Measurements from ENCODE around the gene TRIOBP.
A peak's percentile ranks its signal among the peaks of the same experiment; 100 is the strongest.

TRIOBP gene

DNA sequence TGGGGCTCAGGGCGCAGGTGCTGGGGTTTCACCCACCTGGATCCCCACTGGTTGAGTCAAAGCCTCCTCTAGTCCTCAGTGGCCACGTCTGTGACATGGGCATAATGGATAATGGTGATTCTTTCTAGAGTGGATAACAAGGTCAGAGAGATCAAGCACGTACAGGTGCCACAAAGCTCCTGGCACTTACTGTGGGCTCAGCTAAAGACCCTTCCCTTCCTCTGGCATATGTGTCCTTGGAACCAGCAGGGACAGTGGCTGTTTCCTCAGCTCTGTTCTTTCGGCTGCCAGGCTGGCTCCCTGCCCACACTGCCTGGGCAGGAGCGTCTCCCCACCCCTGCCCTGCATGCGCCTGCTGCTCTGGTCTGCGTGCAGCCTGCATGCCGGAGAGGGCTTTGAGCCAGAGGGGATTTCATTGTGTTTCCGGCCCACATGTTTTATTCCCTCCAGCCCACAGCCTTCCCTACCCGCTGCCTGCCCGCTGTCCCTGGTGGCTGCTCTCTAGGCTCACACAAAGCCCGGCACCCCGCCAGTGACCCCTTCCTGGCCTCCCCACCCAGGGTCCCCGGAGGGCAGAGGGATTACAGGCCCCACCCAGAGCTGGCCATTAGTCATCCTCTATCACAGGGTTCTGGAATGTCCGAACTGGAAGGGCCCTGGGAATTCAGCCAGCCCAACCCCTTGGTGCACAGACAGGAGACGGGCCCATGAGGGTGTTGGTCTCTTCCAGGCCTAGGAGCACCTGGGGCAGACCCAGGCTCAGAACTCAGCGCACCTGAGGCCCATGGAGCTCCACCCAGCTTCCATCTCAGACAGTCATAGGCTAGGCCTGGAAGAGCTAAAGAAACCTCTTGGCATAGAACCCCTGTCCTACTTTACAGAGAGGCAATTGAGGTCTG, 55.6 kb downstream of the TRIOBP start (continued):
- TF ChIP-seq ZNF311 (tag by site-specific recombination; IDR thresholded peaks at IDR 0.05; ENCODE audit: borderline replicate concordance): no peak
- TF ChIP-seq ZNF670 (tag by site-specific recombination; IDR thresholded peaks at IDR 0.05; ENCODE audit: low read depth): no peak
- TF ChIP-seq ZNF23 (tag by site-specific recombination; IDR thresholded peaks at IDR 0.05; ENCODE audit: borderline replicate concordance): no peak
- TF ChIP-seq ZNF777 (tag by site-specific recombination; IDR thresholded peaks at IDR 0.05; ENCODE audit: borderline replicate concordance): no peak
- TF ChIP-seq ZNF341 (tag by site-specific recombination; IDR thresholded peaks at IDR 0.05; ENCODE audit: low read depth): no peak
- no peak for TF ChIP-seq ZNF416 (tag by site-specific recombination; IDR thresholded peaks at IDR 0.05)
- TF ChIP-seq ZNF488 (tag by site-specific recombination; IDR thresholded peaks at IDR 0.05): no peak
- TF ChIP-seq, protein P1, sequence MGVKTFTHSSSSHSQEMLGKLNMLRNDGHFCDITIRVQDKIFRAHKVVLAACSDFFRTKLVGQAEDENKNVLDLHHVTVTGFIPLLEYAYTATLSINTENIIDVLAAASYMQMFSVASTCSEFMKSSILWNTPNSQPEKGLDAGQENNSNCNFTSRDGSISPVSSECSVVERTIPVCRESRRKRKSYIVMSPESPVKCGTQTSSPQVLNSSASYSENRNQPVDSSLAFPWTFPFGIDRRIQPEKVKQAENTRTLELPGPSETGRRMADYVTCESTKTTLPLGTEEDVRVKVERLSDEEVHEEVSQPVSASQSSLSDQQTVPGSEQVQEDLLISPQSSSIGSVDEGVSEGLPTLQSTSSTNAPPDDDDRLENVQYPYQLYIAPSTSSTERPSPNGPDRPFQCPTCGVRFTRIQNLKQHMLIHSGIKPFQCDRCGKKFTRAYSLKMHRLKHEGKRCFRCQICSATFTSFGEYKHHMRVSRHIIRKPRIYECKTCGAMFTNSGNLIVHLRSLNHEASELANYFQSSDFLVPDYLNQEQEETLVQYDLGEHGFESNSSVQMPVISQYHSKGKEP (tag by site-specific recombination; IDR thresholded peaks at IDR 0.05): peak; percentile 76
- no peak for TF ChIP-seq ZSCAN23 (tag by site-specific recombination; IDR thresholded peaks at IDR 0.05)
- TF ChIP-seq ZNF157 (tag by site-specific recombination; IDR thresholded peaks at IDR 0.05): no peak
- TF ChIP-seq ZNF510 (tag by site-specific recombination; IDR thresholded peaks at IDR 0.05; ENCODE audit: insufficient replicate concordance): no peak
- no peak for TF ChIP-seq HOXC10 (CRISPR knock-in tag; IDR thresholded peaks at IDR 0.05)
- no peak for TF ChIP-seq BCL11B (tag by site-specific recombination; IDR thresholded peaks at IDR 0.05; ENCODE audit: low read depth)
- no peak for TF ChIP-seq OVOL3 (tag by site-specific recombination; IDR thresholded peaks at IDR 0.05)
- no peak for TF ChIP-seq REPIN1 (tag by site-specific recombination; IDR thresholded peaks at IDR 0.05; ENCODE audit: low read depth)
- no peak for TF ChIP-seq ZNF404 (tag by site-specific recombination; IDR thresholded peaks at IDR 0.05)
- TF ChIP-seq SCRT2 (tag by site-specific recombination; IDR thresholded peaks at IDR 0.05): no peak
- TF ChIP-seq KLF1 (tag by site-specific recombination; IDR thresholded peaks at IDR 0.05): 0 out of 2 replicates have a peak, but pooled peaks have one; percentile 24
- TF ChIP-seq ZFP69B (tag by site-specific recombination; IDR thresholded peaks at IDR 0.05): no peak
- no peak for TF ChIP-seq ZNF555 (tag by site-specific recombination; conservative IDR thresholded peaks at IDR 0.05)
- TF ChIP-seq ZNF549 (tag by site-specific recombination; IDR thresholded peaks at IDR 0.05): no peak
- no peak for TF ChIP-seq ZSCAN16 (tag by site-specific recombination; IDR thresholded peaks at IDR 0.05)
- TF ChIP-seq ZNF155 (tag by site-specific recombination; IDR thresholded peaks at IDR 0.05): no peak
- no peak for TF ChIP-seq REST (tag by site-specific recombination; IDR thresholded peaks at IDR 0.05)
- TF ChIP-seq ZNF658 (tag by site-specific recombination; IDR thresholded peaks at IDR 0.05): no peak
- no peak for TF ChIP-seq ZNF266 (tag by site-specific recombination; IDR thresholded peaks at IDR 0.05; ENCODE audit: low read depth)
- 0 out of 2 replicates have a peak, but pooled peaks have one; percentile 21 for TF ChIP-seq SP7 (tag by site-specific recombination; IDR thresholded peaks at IDR 0.05)
- TF ChIP-seq RBAK (tag by site-specific recombination; IDR thresholded peaks at IDR 0.05): no peak
- no peak for TF ChIP-seq ZNF174 (tag by site-specific recombination; IDR thresholded peaks at IDR 0.05)
- TF ChIP-seq WT1 (tag by site-specific recombination; IDR thresholded peaks at IDR 0.05): no peak
- TF ChIP-seq ZFP37 (tag by site-specific recombination; IDR thresholded peaks at IDR 0.05): no peak
- TF ChIP-seq, protein P2, sequence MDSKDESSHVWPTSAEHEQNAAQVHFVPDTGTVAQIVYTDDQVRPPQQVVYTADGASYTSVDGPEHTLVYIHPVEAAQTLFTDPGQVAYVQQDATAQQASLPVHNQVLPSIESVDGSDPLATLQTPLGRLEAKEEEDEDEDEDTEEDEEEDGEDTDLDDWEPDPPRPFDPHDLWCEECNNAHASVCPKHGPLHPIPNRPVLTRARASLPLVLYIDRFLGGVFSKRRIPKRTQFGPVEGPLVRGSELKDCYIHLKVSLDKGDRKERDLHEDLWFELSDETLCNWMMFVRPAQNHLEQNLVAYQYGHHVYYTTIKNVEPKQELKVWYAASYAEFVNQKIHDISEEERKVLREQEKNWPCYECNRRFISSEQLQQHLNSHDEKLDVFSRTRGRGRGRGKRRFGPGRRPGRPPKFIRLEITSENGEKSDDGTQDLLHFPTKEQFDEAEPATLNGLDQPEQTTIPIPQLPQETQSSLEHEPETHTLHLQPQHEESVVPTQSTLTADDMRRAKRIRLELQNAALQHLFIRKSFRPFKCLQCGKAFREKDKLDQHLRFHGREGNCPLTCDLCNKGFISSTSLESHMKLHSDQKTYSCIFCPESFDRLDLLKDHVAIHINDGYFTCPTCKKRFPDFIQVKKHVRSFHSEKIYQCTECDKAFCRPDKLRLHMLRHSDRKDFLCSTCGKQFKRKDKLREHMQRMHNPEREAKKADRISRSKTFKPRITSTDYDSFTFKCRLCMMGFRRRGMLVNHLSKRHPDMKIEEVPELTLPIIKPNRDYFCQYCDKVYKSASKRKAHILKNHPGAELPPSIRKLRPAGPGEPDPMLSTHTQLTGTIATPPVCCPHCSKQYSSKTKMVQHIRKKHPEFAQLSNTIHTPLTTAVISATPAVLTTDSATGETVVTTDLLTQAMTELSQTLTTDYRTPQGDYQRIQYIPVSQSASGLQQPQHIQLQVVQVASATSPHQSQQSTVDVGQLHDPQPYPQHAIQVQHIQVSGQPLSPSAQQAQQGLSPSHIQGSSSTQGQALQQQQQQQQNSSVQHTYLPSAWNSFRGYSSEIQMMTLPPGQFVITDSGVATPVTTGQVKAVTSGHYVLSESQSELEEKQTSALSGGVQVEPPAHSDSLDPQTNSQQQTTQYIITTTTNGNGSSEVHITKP (tag by site-specific recombination; IDR thresholded peaks at IDR 0.05): peak; percentile 73

Measured in HEK293 (cell line).